Right kidney (tissue), 1 donor: ENCODE data around the gene CREB3L4.

ENCODE experiments used
- DNase-seq: peaks from one replicate; pipeline ENCODE4 v3.0.0-alpha.2; 2016

The CREB3L4 gene

GRCh38 chr1:153936011-153936802, 31.5 kb upstream of the CREB3L4 start:
- DNase-seq: no peak

GRCh38 chr1:153937331-153937730, 30.4 kb upstream of the CREB3L4 start:
- no peak for DNase-seq

GRCh38 chr1:153938996-153939395, 28.7 kb upstream of the CREB3L4 start:
- DNase-seq: no peak

GRCh38 chr1:153939476-153939875, 28.2 kb upstream of the CREB3L4 start:
- DNase-seq: no peak

- DNase-seq: no peak
These were observed 26.9 kb upstream of the CREB3L4 start for GRCh38 chr1:153940756-153941155.

GRCh38 chr1:153941826-153942725, 25.6 kb upstream of the CREB3L4 start:
- no peak for DNase-seq

GRCh38 chr1:153942766-153943549, 24.7 kb upstream of the CREB3L4 start:
- no peak for DNase-seq

- DNase-seq: no peak
These were observed 23.5 kb upstream of the CREB3L4 start for GRCh38 chr1:153944005-153944826.

- no peak for DNase-seq
These were observed 22.9 kb upstream of the CREB3L4 start for GRCh38 chr1:153944827-153945117.

GRCh38 chr1:153945131-153945794, 22.4 kb upstream of the CREB3L4 start:
- DNase-seq: no peak

GRCh38 chr1:153945795-153946621, 21.7 kb upstream of the CREB3L4 start:
- peak; percentile 84 for DNase-seq

GRCh38 chr1:153946622-153947241, 21.0 kb upstream of the CREB3L4 start, which contains the start of gene DENND4B:
DENND4B (minus strand) TSS chr1:153946718; CDS start chr1:153944374, 2,344 bp downstream.
- no peak for DNase-seq

GRCh38 chr1:153951183-153951582, 16.5 kb upstream of the CREB3L4 start:
- DNase-seq: no peak

- DNase-seq: no peak
These were observed 15.9 kb upstream of the CREB3L4 start for GRCh38 chr1:153951801-153952200.

- DNase-seq: no peak
These were observed 13.8 kb upstream of the CREB3L4 start for GRCh38 chr1:153953859-153954365.

- no peak for DNase-seq
These were observed 12.9 kb upstream of the CREB3L4 start for GRCh38 chr1:153954826-153955225.

- no peak for DNase-seq
These were observed 10.5 kb upstream of the CREB3L4 start for GRCh38 chr1:153956997-153957715.

- DNase-seq: no peak
These were observed 10.0 kb upstream of the CREB3L4 start for GRCh38 chr1:153957744-153958110.
